ENCODE results near the gene SYT1. TPM values are rescaled to one million over a fixed set of nuclear protein-coding genes. Genes with fewer than 3 reads are reported as not detected.

Gene SYT1
- total and polyA plus RNA-seq, 2 of the 4 experiments (the other 2 are of a cell fraction) = 2.8 to 3.0 TPM

DNA sequence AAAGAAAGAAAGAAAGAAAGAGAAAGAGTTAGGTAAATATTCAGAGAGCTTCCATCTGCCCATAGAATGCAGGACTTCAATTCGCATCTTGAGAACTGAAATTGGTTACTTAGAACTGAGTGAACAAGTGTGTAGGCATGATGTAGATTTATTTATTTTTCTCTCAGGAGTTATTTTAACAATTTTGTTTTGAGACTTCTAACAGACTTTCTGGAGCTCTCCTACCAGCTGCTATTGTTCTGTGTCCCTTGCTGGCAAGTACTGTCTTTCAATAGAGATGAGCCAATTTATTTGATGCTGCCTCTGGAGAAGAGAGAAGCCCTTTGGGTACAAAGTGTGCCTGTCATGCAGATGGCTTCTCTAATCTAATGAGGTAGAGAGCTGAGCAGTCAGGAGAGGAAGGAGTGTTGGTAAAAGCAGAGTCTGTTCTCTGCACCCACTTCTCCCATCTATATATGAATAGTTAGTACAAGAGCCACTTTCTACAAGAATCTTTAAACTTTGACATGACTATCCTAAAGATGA lies 67.0 kb downstream of the SYT1 start:
- in situ Hi-C loops (cut with MboI; ENCODE audit: low sequenced_read_pairs) = no loop called here
- dilution Hi-C loops (cut with HindIII; ENCODE audit: low sequenced_read_pairs, unreplicated experiment) = no loop called here
- Histone ChIP-seq H2AFZ (replicated peaks; ENCODE audit: low read length, poor library complexity) (no peak overlapping the region), H4K91ac (ENCODE audit: insufficient read depth, low read depth, low read length) (no peak overlapping the region), H3K9me3 (ENCODE audit: control insufficient read depth, insufficient read depth, low read length) (no peaks in the 10 kb centered on the region), H2BK20ac (ENCODE audit: low read depth, low read length) (0 out of 2 replicates have a peak overlapping the region, but pooled peaks have one; percentile 6), H2BK15ac (ENCODE audit: low read depth, low read length) (no peak overlapping the region), H3K9ac (ENCODE audit: low read depth, low read length) (no peak overlapping the region), H2BK120ac (ENCODE audit: low read depth, low read length) (no peak overlapping the region), H3K4me2 (ENCODE audit: low read depth, low read length) (no peak overlapping the region), H3K4me3 (ENCODE audit: insufficient read depth, low read depth, low read length) (no peak overlapping the region), H2AK5ac (ENCODE audit: low read depth, low read length) (no peak overlapping the region), H2BK5ac (ENCODE audit: low read depth, low read length, poor library complexity, severe bottlenecking) (no peak overlapping the region), H4K20me1 (ENCODE audit: insufficient read depth, low read length) (no peaks in the 10 kb centered on the region), H2AK9ac (replicated peaks; ENCODE audit: low read depth, low read length, poor library complexity) (no peak overlapping the region), H3K27ac (ENCODE audit: insufficient read depth, low read length) (no peak overlapping the region), H3K4me1 (ENCODE audit: control insufficient read depth, insufficient read depth, low read length) (peaks cover 3% of the 10 kb centered on the region), H4K5ac (ENCODE audit: low read depth, low read length) (no peak overlapping the region), H3K14ac (replicated peaks; ENCODE audit: low read depth, low read length) (no peak overlapping the region), H3K23ac (ENCODE audit: low read depth, low read length) (peak overlapping the region; percentile 45; the same call in 1 of the 2 replicates), H3K9me1 (ENCODE audit: insufficient read depth, low read length) (no peaks in the 10 kb centered on the region), H3K56ac (ENCODE audit: extremely low read depth, insufficient read depth, low read length) (no peak overlapping the region), H3K27me3 (ENCODE audit: control insufficient read depth, insufficient read depth, low read length) (no peaks in the 10 kb centered on the region), H4K8ac (ENCODE audit: low read depth in 2 of 2, low read length in 2 of 2) (no peak overlapping the region), H3K4ac (ENCODE audit: low read depth, low read length) (no peak overlapping the region), H3K36me3 (ENCODE audit: control insufficient read depth, insufficient read depth, low read length) (no peaks in the 10 kb centered on the region), H3K79me1 (ENCODE audit: low read depth in 1 of 2, low read length in 2 of 2) (no peaks in the 10 kb centered on the region), H3K18ac (ENCODE audit: low read depth, low read length) (peak overlapping the region; percentile 16; the same call in 1 of the 2 replicates)
- ATAC-seq (ENCODE audit: low read depth) (no peak), DNase-seq (peak; percentile 7)
- 100% methylated on average over 1 of the region's 1 CpG; no CpG with 5 or more reads in 1 of the 2 experiments for WGBS, 2 experiments (ENCODE audit: extremely low coverage in 2 of 2, insufficient read length in 1 of 2)
- ChIA-PET CTCF (interaction anchor here (1.1 kb wide), 1 partner anchor 30 kb away, joined by 3 read pairs; no protein-coding TSS in a partner anchor), POLR2A (ENCODE audit: unreplicated experiment) (no interaction called here)
- BruUV-seq (replicated peaks) = no TSS peak
- intact Hi-C loops (cut with micrococcal nuclease) = no loop called here
- TF ChIP-seq MXI1 (IDR thresholded peaks at IDR 0.05; ENCODE audit: borderline replicate concordance, low read depth, low read length) (no peak), FOS (IDR thresholded peaks at IDR 0.05; ENCODE audit: low read depth, low read length) (no peak)
- TF ChIP-seq, protein P1, sequence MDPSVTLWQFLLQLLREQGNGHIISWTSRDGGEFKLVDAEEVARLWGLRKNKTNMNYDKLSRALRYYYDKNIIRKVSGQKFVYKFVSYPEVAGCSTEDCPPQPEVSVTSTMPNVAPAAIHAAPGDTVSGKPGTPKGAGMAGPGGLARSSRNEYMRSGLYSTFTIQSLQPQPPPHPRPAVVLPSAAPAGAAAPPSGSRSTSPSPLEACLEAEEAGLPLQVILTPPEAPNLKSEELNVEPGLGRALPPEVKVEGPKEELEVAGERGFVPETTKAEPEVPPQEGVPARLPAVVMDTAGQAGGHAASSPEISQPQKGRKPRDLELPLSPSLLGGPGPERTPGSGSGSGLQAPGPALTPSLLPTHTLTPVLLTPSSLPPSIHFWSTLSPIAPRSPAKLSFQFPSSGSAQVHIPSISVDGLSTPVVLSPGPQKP (IDR thresholded peaks at IDR 0.05; ENCODE audit: borderline replicate concordance, low read depth, low read length) = no peak
- TF ChIP-seq, protein P2, sequence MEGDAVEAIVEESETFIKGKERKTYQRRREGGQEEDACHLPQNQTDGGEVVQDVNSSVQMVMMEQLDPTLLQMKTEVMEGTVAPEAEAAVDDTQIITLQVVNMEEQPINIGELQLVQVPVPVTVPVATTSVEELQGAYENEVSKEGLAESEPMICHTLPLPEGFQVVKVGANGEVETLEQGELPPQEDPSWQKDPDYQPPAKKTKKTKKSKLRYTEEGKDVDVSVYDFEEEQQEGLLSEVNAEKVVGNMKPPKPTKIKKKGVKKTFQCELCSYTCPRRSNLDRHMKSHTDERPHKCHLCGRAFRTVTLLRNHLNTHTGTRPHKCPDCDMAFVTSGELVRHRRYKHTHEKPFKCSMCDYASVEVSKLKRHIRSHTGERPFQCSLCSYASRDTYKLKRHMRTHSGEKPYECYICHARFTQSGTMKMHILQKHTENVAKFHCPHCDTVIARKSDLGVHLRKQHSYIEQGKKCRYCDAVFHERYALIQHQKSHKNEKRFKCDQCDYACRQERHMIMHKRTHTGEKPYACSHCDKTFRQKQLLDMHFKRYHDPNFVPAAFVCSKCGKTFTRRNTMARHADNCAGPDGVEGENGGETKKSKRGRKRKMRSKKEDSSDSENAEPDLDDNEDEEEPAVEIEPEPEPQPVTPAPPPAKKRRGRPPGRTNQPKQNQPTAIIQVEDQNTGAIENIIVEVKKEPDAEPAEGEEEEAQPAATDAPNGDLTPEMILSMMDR (conservative IDR thresholded peaks at IDR 0.05; ENCODE audit: low read depth, low read length) = no peak
